GM11168 (cell line): ENCODE results near the gene MATN4.

ENCODE experiments used
- in situ Hi-C: fragments of 300-500 bp; cut with MboI; formaldehyde crosslinking; loops from one replicate; pipeline ENCODE4 v1.12.0; 2022; ENCODE audit warnings: low sequenced_read_pairs; ENCODE audit not compliant: unreplicated experiment

Gene MATN4

DNA sequence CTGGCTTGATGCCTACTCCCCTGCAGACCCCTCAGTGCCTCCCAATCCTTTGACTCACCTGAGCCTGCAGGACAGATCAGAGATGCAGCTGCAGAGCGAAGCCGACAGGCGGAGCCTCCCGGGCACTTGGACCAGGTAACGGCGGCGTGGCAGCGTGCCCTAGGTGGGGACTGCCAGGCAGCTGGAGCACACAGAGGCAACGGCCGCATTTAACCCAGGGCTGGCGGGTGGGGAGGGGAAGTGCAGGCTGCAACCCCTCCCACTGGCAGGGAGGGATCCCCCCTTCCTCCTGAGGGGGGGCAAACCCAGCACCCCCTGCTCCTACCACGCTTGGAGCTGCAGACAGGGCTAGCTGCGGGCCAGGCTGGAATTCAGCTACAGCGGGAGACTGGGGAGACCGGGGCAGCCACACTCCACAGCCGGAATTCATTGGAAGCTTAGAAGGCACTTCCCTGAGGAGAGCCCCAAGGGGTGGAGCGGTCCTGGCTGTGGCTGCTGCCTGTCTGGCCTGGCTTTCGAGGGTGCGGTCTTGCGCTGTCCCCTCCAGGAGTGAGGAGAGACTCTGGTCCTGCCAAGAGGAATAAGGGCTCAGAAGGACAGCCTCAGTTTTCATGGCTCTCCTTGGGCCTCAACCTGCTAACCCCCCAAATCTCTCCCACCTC, at the start of gene MATN4:
MATN4 (minus strand) TSS at position 183 of the 662 bp plus-strand sequence. CDS start 2,717 bp downstream, outside the sequence.
- in situ Hi-C loops: no loop called here

DNA sequence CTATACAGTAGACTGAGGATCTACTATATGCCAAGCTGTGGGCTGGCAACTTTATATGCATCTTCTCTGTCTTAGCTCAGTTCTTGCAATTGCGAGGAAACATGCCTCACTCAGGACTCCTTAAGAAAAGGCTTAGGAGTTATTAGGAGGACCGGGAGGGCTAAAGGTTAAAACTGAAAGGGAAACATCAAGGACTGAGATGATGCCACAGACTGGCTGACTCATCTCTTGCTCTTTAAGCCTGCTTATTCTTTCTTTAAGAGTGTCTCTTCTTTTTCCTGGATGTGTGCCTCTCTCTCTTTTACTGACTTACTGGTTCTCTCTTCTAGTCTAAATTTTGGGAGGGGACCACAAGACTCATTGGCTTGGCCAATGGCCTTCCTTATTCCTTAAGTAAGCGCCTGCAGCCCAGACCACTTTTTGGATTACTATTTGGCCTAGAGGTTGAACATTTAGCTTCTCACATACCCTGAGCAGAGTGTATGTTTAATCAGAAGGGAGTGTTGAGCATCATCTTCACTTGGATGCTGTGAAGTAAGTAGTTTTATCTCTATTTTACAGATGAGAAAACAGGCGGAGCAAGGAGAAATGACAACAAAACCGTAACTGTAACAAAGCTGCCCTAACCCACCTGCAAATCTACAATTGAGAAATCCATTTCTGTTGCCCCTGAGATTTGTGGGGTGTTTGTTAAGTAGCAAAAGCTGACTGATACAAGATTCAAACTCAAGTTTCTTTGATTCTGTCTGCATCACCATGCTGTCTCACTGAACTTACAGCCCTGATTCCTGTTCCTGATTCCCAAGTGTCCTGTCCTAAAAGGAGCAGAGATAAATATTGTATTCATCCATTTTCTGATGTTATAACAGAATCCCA, 47.3 kb upstream of the MATN4 start:
- in situ Hi-C loops: loop anchor here (25.0 kb wide), 1 partner anchor 407 kb away; no protein-coding TSS in a partner anchor

DNA sequence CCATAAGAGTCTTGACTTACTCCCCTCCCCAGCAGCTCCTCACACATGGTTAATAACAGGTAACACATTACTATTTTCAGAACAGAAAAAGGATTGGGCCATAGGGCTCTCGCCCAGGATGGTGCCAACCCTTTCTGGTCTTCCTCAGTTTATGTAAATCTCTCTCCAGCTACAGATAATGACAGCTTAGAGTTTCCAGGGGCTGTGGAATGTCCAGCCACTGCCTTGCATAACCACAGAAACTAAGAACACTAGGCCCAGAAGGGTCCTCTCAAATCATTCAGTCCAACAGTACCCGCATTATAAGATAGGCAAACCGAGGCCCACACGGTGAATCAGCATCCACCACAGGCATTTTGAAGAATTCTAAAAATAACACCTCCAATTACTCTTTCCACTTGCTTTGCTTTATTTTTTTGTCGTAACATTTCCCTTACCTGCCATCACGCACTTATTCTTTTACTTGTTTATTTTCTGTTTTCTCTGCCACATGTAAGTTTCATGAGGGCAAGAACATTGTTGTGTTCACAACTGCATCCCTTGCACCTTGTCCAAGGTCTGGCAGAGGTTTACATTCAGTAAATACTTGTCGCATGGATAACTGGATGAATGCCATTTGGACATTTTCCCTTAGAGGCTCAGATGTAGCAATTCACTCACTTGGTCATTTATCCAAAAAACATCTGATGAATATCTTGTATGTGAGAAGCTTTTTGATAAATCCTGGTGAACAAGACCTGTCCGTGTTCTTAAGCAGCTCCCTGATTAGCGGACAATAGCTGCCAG, 46.5 kb upstream of the MATN4 start:
- in situ Hi-C loops: loop anchor here (25.0 kb wide), 1 partner anchor 408 kb away; no protein-coding TSS in a partner anchor

- in situ Hi-C loops: loop anchor here (25.0 kb wide), 1 partner anchor 409 kb away; no protein-coding TSS in a partner anchor
Measured at GRCh38 chr20:45353746-45354145, 45.6 kb upstream of the MATN4 start.

- in situ Hi-C loops: loop anchor here (25.0 kb wide), 1 partner anchor 410 kb away; no protein-coding TSS in a partner anchor
Measured at GRCh38 chr20:45352729-45353128, 44.6 kb upstream of the MATN4 start.

DNA sequence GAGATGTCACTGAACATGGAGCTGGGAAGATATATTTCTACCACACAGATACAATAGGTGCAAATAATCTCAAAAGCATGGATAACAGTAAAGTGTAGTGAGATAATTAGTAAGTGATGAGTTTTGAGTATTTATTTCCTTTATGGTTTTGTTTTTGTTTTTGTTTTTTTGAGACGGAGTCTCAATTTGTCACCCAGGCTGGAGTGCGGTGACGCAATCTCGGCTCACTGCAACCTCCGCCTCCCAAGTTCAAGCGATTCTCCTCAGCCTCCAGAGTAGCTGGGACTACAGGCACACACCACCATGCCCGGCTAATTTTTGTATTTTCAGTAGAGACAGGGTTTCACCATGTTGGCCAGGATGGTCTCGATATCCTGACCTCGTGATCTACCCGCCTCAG, 42.7 kb upstream of the MATN4 start:
- in situ Hi-C loops: loop anchor here (25.0 kb wide), 1 partner anchor 412 kb away; no protein-coding TSS in a partner anchor

DNA sequence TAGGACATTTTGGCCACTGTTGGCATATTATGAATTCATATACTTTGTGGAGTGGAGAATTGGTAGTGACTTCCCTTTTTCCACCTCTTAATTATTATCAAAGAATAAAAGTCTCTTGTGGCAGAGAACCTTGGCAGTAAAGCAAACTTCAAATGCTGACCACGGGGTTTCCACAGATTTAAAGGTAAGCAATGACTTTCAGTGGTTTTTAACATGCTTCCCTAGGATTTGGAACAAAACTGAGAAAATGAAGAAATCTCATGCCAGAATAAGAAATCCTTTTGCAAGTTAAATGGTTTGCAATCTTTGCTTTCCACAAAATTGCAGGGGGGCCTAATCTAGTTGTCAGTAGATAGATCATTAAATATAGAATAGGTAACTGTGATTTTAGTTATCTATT, 42.1 kb upstream of the MATN4 start:
- in situ Hi-C loops: loop anchor here (25.0 kb wide), 1 partner anchor 412 kb away; no protein-coding TSS in a partner anchor

DNA sequence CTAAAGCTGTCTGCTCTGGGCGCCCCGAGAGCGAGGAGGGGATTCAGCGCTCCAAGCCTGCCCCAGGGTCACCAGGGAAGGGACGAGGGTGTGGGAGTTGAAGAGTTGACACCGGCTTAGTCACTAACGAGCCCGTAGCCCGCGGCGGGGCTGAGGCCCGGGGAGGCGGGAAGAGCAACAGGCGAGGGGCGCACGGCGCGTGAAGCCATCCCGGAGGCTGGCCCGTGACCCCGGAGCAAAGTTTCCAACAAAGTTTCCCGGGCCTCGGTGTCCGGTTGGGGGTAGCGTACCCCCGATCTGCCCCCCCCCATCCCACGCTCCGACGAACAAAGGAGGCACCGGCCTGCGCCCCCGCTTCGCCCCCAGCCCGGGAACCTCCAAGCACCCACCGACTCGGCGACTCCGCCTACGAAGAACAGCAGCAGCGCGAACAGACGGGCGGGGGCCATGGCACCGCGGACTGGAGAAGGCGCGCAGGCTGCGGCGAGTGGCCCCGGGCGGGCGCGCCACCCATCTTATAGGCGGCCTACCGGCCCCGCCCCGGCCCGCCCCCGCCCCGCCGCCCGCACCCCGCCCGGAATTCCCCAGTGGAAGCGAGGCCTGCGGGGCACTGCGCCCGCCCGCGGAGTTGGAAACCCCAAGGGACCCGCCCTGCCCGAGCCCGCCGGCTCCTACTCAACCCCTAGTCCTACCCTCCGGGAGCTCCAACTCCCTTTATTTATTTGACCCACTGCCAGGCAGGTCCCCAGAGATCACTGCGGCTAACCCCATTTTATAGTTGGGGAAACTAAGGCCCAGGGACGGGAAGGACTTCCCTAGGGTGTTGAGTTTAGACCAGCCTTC, 40.1 kb upstream of the MATN4 start, which contains the start of gene SDC4:
SDC4 (minus strand) TSS at position 489 of the 843 bp plus-strand sequence; CDS start at position 449, 40 bp downstream.
- in situ Hi-C loops: no loop called here

- in situ Hi-C loops: no loop called here
Measured at GRCh38 chr20:45347297-45347935, 39.3 kb upstream of the MATN4 start.

DNA sequence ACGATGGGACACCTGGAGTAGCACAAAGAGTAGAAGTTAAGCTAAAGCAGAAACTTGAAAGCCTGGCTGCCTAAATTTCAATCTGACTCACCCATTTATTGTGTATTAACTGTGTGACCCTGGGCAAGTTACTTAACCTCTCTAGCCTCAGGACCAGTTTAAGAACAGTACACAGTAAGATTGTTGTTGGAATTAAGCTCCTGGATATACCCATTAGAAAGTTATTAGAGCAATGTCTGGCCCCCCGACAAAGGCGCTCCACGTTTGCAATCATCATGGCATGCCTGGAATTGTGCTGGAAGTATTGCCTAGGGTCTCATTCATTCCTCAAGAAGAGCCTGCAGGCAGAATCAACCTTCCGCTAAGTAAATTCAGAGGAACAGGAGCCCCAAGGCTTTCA, 38.8 kb upstream of the MATN4 start:
- in situ Hi-C loops: no loop called here

GRCh38 chr20:45346291-45346718, 38.2 kb upstream of the MATN4 start:
- in situ Hi-C loops: no loop called here

GRCh38 chr20:45345104-45345936, 37.2 kb upstream of the MATN4 start:
- in situ Hi-C loops: no loop called here

- in situ Hi-C loops: no loop called here
Measured at GRCh38 chr20:45344168-45344860, 36.2 kb upstream of the MATN4 start.

DNA sequence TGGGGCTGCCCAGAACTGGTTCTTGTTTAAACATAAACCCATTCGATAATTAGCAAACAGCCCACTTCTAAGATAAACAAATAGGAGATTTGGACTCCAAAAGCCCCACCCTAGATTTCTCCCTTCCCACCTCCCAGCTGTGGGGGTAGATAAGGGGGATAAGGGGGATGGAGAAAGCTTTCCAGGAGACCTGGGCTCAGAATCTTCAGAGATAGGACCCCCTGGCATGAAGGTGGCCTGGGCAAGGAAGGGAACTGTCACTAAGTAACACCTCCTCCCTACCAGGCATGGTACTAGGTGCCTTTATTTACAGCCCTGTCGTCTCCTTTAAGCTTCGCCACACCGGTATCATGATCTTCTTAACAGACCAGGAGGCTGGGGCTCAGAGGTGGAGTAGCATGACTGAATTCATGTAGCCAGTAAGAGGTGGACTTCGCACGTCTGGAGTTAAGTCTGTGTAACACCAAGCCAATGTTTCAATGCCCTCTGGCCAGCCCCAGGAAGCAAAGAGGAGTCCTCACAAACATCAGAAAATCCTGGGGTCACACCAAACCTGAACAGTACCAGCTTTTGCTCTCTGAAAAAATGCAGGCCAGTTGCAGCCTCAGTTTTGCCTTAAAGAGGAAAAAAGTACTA, 35.6 kb upstream of the MATN4 start:
- in situ Hi-C loops: no loop called here

- in situ Hi-C loops: no loop called here
Measured at GRCh38 chr20:45342855-45343531, 34.9 kb upstream of the MATN4 start.
